NT2/D1 (cell line): Measurements from ENCODE around the gene HEATR5A.

Experiments
- SUZ12 ChIP-seq: IDR thresholded peaks from 2 replicates; pipeline ENCODE4 v1.6.1; 2011; ENCODE audit not compliant: insufficient read length, insufficient read depth; ENCODE audit errors: extremely low read depth
- YY1 ChIP-seq: IDR thresholded peaks from 2 replicates; pipeline ENCODE4 v1.6.1; 2011; ENCODE audit not compliant: insufficient read length, insufficient read depth
- ZNF274 ChIP-seq: IDR thresholded peaks from 2 replicates; pipeline ENCODE4 v1.6.1; 2011; ENCODE audit warnings: mild to moderate bottlenecking, low read depth, low read length

DNA sequence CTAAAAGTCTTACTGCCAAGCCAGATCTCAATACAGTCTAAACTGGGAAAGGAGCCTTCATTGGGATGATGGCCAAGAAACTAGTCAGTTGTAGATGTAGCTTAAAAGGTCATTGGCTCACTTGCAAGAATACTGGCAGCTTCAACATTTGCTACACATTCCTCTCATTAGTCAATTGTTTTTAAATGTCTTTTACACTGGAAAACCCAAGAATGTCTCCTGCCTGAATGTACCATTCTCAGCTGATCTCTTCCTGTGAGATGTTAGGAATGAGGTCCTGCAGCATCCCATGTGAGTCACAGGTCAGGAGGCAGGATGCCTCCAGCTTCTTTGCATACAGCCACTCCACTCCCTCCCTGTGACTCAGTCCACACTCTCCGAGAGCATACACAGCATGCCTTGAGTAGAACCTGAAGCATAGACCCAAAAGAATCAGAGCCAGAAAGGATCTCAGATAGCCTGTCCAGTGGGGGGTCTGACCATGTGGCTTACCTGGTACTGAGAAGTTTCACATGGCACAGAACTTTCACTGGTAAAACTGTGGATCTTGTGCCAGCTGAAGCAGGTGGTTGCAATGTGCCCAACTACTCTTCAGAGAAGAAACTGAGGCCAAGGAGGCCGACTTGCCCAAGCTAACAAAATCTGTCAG is 156.7 kb downstream of the HEATR5A start:
- TF ChIP-seq YY1 (no peak), SUZ12 (no peak), ZNF274 (no peak)
